Thymus (tissue), 11 donors: ENCODE results near the gene SPTSSA. TPM values are rescaled to one million over a fixed set of nuclear protein-coding genes. Genes with fewer than 3 reads are reported as not detected.

ENCODE experiments used
- DNase-seq, 9 donors: peaks; one replicate each; pipeline ENCODE4 v3.0.0-alpha.2; 2013; ENCODE audit warnings: low spot score in 9 of 9, low read depth in 6 of 9, missing footprints in 1 of 9
- H3K27ac ChIP-seq, 2 donors: one replicate each; pipeline ENCODE4 v1.5.1; 2013; ENCODE audit warnings: control low read depth in 1 of 2, low read depth in 1 of 2, low read length in 1 of 2, mild to moderate bottlenecking in 1 of 2, moderate library complexity in 1 of 2
- H3K27me3 ChIP-seq, 2 donors: one replicate each; pipeline ENCODE4 v1.5.1; 2013; ENCODE audit warnings: low read length in 1 of 2; ENCODE audit not compliant: control insufficient read depth in 2 of 2, insufficient read depth in 1 of 2
- H3K36me3 ChIP-seq, 2 donors: one replicate each; pipeline ENCODE4 v1.5.1; 2013; ENCODE audit warnings: low read length in 1 of 2, mild to moderate bottlenecking in 1 of 2, moderate library complexity in 1 of 2; ENCODE audit not compliant: control insufficient read depth in 2 of 2, insufficient read depth in 2 of 2
- H3K4me1 ChIP-seq, 2 donors: one replicate each; pipeline ENCODE4 v1.5.1; 2013; ENCODE audit warnings: low read length in 2 of 2; ENCODE audit not compliant: control insufficient read depth in 2 of 2, insufficient read depth in 2 of 2
- H3K4me3 ChIP-seq, 2 donors: one replicate each; pipeline ENCODE4 v1.5.1; 2013; ENCODE audit warnings: low read length in 2 of 2, control low read depth in 1 of 2, mild to moderate bottlenecking in 1 of 2
- H3K9me3 ChIP-seq, 2 donors: one replicate each; pipeline ENCODE4 v1.5.1; 2013; ENCODE audit warnings: low read length in 1 of 2, mild to moderate bottlenecking in 1 of 2; ENCODE audit not compliant: control insufficient read depth in 2 of 2, insufficient read depth in 1 of 2
- WGBS: extraction: QIAGEN DNeasy Blood & Tissue Kit; methylation state at CpG from one replicate; pipeline ENCODE4 v1.1.7; 2013; 5-methylcytosine and 5-hydroxymethylcytosine counted together
- polyA plus RNA-seq: library from polyadenylated mRNA; stranded (reverse); fragments of 200-250 nt; gene quantifications from one replicate; pipeline ENCODE4 v1.2.3, GENCODE V29; 2013
- total RNA-seq: library from RNA; stranded (reverse); fragments of 120-200 nt; gene quantifications from one replicate; pipeline ENCODE4 v1.2.4, GENCODE V29; 2013
- donor health status: healthy.

The SPTSSA gene
- total and polyA plus RNA-seq, 2 donors, result 2.4 to 34.7 TPM

GRCh38 chr14:34460841-34461240 lies 1.2 kb downstream of the SPTSSA start:
- no peak overlapping the region for H3K27ac ChIP-seq
- WGBS, result 75% methylated on average over 2 of the region's 2 CpGs
- DNase-seq, result peak in 1 of 9 donors; percentile 5
- no peak overlapping the region for H3K4me3 ChIP-seq
- H3K36me3 ChIP-seq, result no peaks in the 10 kb centered on the region
- H3K9me3 ChIP-seq, result no peaks in the 10 kb centered on the region
- H3K27me3 ChIP-seq, result no peaks in the 10 kb centered on the region
- peaks cover 0 to 2% of the 10 kb centered on the region in 2 donors for H3K4me1 ChIP-seq

GRCh38 chr14:34460295-34460694 lies 1.7 kb downstream of the SPTSSA start:
- Histone ChIP-seq H3K36me3 (no peaks in the 10 kb centered on the region), H3K4me3 (no peak overlapping the region), H3K4me1 (peaks cover 0 to 2% of the 10 kb centered on the region in 2 donors), H3K27ac (no peak overlapping the region), H3K9me3 (no peaks in the 10 kb centered on the region), H3K27me3 (no peaks in the 10 kb centered on the region)
- WGBS, result 99% methylated on average over 1 of the region's 1 CpG
- DNase-seq, result no peak

GRCh38 chr14:34457186-34457585 lies 4.9 kb downstream of the SPTSSA start:
- Histone ChIP-seq H3K27ac (no peak overlapping the region), H3K27me3 (no peaks in the 10 kb centered on the region), H3K9me3 (no peaks in the 10 kb centered on the region), H3K36me3 (no peaks in the 10 kb centered on the region), H3K4me1 (no peaks in the 10 kb centered on the region), H3K4me3 (no peak overlapping the region)
- 97% methylated on average over 3 of the region's 3 CpGs for WGBS
- DNase-seq, result no peak

GRCh38 chr14:34453226-34453625 lies 8.8 kb downstream of the SPTSSA start:
- no peak for DNase-seq
- H3K27me3 ChIP-seq, result no peaks in the 10 kb centered on the region
- WGBS, result 97% methylated on average over 2 of the region's 2 CpGs
- H3K4me3 ChIP-seq, result no peak overlapping the region
- H3K4me1 ChIP-seq, result no peaks in the 10 kb centered on the region
- H3K36me3 ChIP-seq, result no peaks in the 10 kb centered on the region
- H3K9me3 ChIP-seq, result no peaks in the 10 kb centered on the region
- no peak overlapping the region for H3K27ac ChIP-seq

- Histone ChIP-seq H3K27me3 (no peaks in the 10 kb centered on the region), H3K36me3 (no peaks in the 10 kb centered on the region), H3K27ac (no peak overlapping the region), H3K4me1 (no peaks in the 10 kb centered on the region), H3K9me3 (no peaks in the 10 kb centered on the region), H3K4me3 (no peak overlapping the region)
- 95% methylated on average over 1 of the region's 1 CpG for WGBS
- no peak for DNase-seq
These were observed 9.7 kb downstream of the SPTSSA start for GRCh38 chr14:34452258-34452822.

GRCh38 chr14:34450958-34451357 lies 11.1 kb downstream of the SPTSSA start:
- Histone ChIP-seq H3K36me3 (no peaks in the 10 kb centered on the region), H3K4me1 (no peaks in the 10 kb centered on the region), H3K27ac (no peak overlapping the region), H3K4me3 (no peak overlapping the region), H3K9me3 (no peaks in the 10 kb centered on the region), H3K27me3 (no peaks in the 10 kb centered on the region)
- 98% methylated on average over 1 of the region's 1 CpG for WGBS
- no peak for DNase-seq

- no peaks in the 10 kb centered on the region for H3K36me3 ChIP-seq
These were observed 11.5 kb downstream of the SPTSSA start for GRCh38 chr14:34450542-34450915.

GRCh38 chr14:34449819-34450541 lies 12.1 kb downstream of the SPTSSA start:
- Histone ChIP-seq H3K36me3 (no peaks in the 10 kb centered on the region), H3K27ac (no peak overlapping the region), H3K9me3 (no peaks in the 10 kb centered on the region), H3K27me3 (no peaks in the 10 kb centered on the region), H3K4me1 (no peaks in the 10 kb centered on the region), H3K4me3 (no peak overlapping the region)
- DNase-seq, result no peak
- 98% methylated on average over 6 of the region's 6 CpGs for WGBS

More at GRCh38 chr14:34450542-34450915, 11.5 kb downstream of the SPTSSA start:
- H3K4me3 ChIP-seq, result no peak overlapping the region
- no peak overlapping the region for H3K27ac ChIP-seq
- no peaks in the 10 kb centered on the region for H3K4me1 ChIP-seq
- H3K9me3 ChIP-seq, result no peaks in the 10 kb centered on the region
- DNase-seq, result no peak
- no peaks in the 10 kb centered on the region for H3K27me3 ChIP-seq

- no peak for DNase-seq
- Histone ChIP-seq H3K36me3 (no peaks in the 10 kb centered on the region), H3K27me3 (no peaks in the 10 kb centered on the region), H3K4me1 (no peaks in the 10 kb centered on the region), H3K4me3 (no peak overlapping the region), H3K9me3 (no peaks in the 10 kb centered on the region), H3K27ac (no peak overlapping the region)
- WGBS, result 97% methylated on average over 4 of the region's 4 CpGs
These were observed 22.9 kb downstream of the SPTSSA start for GRCh38 chr14:34439090-34439489.
